ENCODE results near the gene CX3CR1.

Gene CX3CR1

GRCh38 chr3:39276746-39277145 lies 3.1 kb downstream of the CX3CR1 start:
- no peak overlapping the region for H3K9ac ChIP-seq (ENCODE audit: low read length)
- no peaks in the 10 kb centered on the region for H3K9me3 ChIP-seq (ENCODE audit: low read length)
- no peak overlapping the region for H3K27ac ChIP-seq (ENCODE audit: low read depth, low read length)
- no peak overlapping the region for H3K4me3 ChIP-seq (ENCODE audit: low read depth in 1 of 2, low read length in 2 of 2)
- H3K4me1 ChIP-seq (ENCODE audit: insufficient read depth, low read length), result no peaks in the 10 kb centered on the region
- H3K36me3 ChIP-seq (ENCODE audit: insufficient read depth, low read length), result no peaks in the 10 kb centered on the region
- no peaks in the 10 kb centered on the region for H3K27me3 ChIP-seq (ENCODE audit: control insufficient read depth in 1 of 2, insufficient read depth in 2 of 2, low read length in 2 of 2)

- H3K9me3 ChIP-seq (ENCODE audit: low read length), result no peaks in the 10 kb centered on the region
- no peak overlapping the region for H3K9ac ChIP-seq (ENCODE audit: low read length)
- H3K27me3 ChIP-seq (ENCODE audit: control insufficient read depth in 1 of 2, insufficient read depth in 2 of 2, low read length in 2 of 2), result no peaks in the 10 kb centered on the region
- no peak overlapping the region for H3K27ac ChIP-seq (ENCODE audit: low read depth, low read length)
- no peaks in the 10 kb centered on the region for H3K4me1 ChIP-seq (ENCODE audit: insufficient read depth, low read length)
- no peaks in the 10 kb centered on the region for H3K36me3 ChIP-seq (ENCODE audit: insufficient read depth, low read length)
- no peak overlapping the region for H3K4me3 ChIP-seq (ENCODE audit: low read depth in 1 of 2, low read length in 2 of 2)
Measured at GRCh38 chr3:39275963-39276593, 3.8 kb downstream of the CX3CR1 start.

GRCh38 chr3:39275052-39275451 lies 4.8 kb downstream of the CX3CR1 start:
- Histone ChIP-seq H3K27me3 (ENCODE audit: control insufficient read depth in 1 of 2, insufficient read depth in 2 of 2, low read length in 2 of 2) (no peaks in the 10 kb centered on the region), H3K4me1 (ENCODE audit: insufficient read depth, low read length) (no peaks in the 10 kb centered on the region), H3K36me3 (ENCODE audit: insufficient read depth, low read length) (no peaks in the 10 kb centered on the region), H3K27ac (ENCODE audit: low read depth, low read length) (no peak overlapping the region), H3K9ac (ENCODE audit: low read length) (no peak overlapping the region), H3K9me3 (ENCODE audit: low read length) (no peaks in the 10 kb centered on the region), H3K4me3 (ENCODE audit: low read depth in 1 of 2, low read length in 2 of 2) (no peak overlapping the region)

GRCh38 chr3:39273119-39273518 lies 6.7 kb downstream of the CX3CR1 start:
- H3K4me1 ChIP-seq (ENCODE audit: insufficient read depth, low read length), result no peaks in the 10 kb centered on the region
- no peaks in the 10 kb centered on the region for H3K9me3 ChIP-seq (ENCODE audit: low read length)
- no peak overlapping the region for H3K9ac ChIP-seq (ENCODE audit: low read length)
- H3K27ac ChIP-seq (ENCODE audit: low read depth, low read length), result no peak overlapping the region
- H3K27me3 ChIP-seq (ENCODE audit: control insufficient read depth in 1 of 2, insufficient read depth in 2 of 2, low read length in 2 of 2), result no peaks in the 10 kb centered on the region
- H3K36me3 ChIP-seq (ENCODE audit: insufficient read depth, low read length), result no peaks in the 10 kb centered on the region
- H3K4me3 ChIP-seq (ENCODE audit: low read depth in 1 of 2, low read length in 2 of 2), result no peak overlapping the region

GRCh38 chr3:39272191-39272590 lies 7.6 kb downstream of the CX3CR1 start:
- H3K27me3 ChIP-seq (ENCODE audit: control insufficient read depth in 1 of 2, insufficient read depth in 2 of 2, low read length in 2 of 2), result no peaks in the 10 kb centered on the region
- no peak overlapping the region for H3K4me3 ChIP-seq (ENCODE audit: low read depth in 1 of 2, low read length in 2 of 2)
- no peak overlapping the region for H3K9ac ChIP-seq (ENCODE audit: low read length)
- H3K36me3 ChIP-seq (ENCODE audit: insufficient read depth, low read length), result no peaks in the 10 kb centered on the region
- no peaks in the 10 kb centered on the region for H3K4me1 ChIP-seq (ENCODE audit: insufficient read depth, low read length)
- H3K9me3 ChIP-seq (ENCODE audit: low read length), result no peaks in the 10 kb centered on the region
- H3K27ac ChIP-seq (ENCODE audit: low read depth, low read length), result no peak overlapping the region

DNA sequence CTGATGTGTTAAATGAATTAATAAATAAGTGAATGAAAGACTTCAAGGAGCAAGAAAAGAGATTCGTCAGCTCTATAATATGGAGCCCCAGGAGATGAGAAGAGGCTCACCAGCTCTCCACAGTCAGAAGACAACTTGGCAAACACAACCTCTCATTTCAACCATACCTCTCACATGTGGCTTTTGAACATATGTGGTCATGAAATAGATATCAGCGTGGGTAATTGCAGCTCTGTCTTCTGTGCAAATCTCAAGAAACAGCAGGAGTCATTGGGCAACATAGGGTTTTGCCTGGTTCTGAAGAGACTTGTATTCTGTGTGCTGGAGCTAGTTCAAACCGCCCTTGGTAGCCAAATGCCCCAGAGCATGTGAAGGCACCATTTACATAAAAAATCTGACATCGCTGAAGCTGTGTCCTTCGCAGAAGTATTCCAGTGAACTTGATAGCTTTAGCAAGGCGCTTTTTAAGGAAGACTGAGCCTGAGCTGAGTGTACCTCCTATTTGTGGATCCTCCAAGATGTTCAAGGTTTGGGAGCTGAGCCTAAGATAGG lies 8.4 kb downstream of the CX3CR1 start:
- Histone ChIP-seq H3K9me3 (ENCODE audit: low read length) (no peaks in the 10 kb centered on the region), H3K27me3 (ENCODE audit: control insufficient read depth in 1 of 2, insufficient read depth in 2 of 2, low read length in 2 of 2) (no peaks in the 10 kb centered on the region), H3K36me3 (ENCODE audit: insufficient read depth, low read length) (no peaks in the 10 kb centered on the region), H3K27ac (ENCODE audit: low read depth, low read length) (no peak overlapping the region), H3K9ac (ENCODE audit: low read length) (no peak overlapping the region), H3K4me1 (ENCODE audit: insufficient read depth, low read length) (no peaks in the 10 kb centered on the region), H3K4me3 (ENCODE audit: low read depth in 1 of 2, low read length in 2 of 2) (no peak overlapping the region)

- Histone ChIP-seq H3K9me3 (ENCODE audit: low read length) (no peaks in the 10 kb centered on the region), H3K4me1 (ENCODE audit: insufficient read depth, low read length) (no peaks in the 10 kb centered on the region), H3K9ac (ENCODE audit: low read length) (no peak overlapping the region), H3K27ac (ENCODE audit: low read depth, low read length) (no peak overlapping the region), H3K27me3 (ENCODE audit: control insufficient read depth in 1 of 2, insufficient read depth in 2 of 2, low read length in 2 of 2) (no peaks in the 10 kb centered on the region), H3K4me3 (ENCODE audit: low read depth in 1 of 2, low read length in 2 of 2) (no peak overlapping the region), H3K36me3 (ENCODE audit: insufficient read depth, low read length) (no peaks in the 10 kb centered on the region)
Measured at GRCh38 chr3:39269528-39269927, 10.3 kb downstream of the CX3CR1 start.

GRCh38 chr3:39268549-39268900 lies 11.3 kb downstream of the CX3CR1 start:
- H3K4me1 ChIP-seq (ENCODE audit: insufficient read depth, low read length), result no peaks in the 10 kb centered on the region
- H3K9me3 ChIP-seq (ENCODE audit: low read length), result no peaks in the 10 kb centered on the region
- no peak overlapping the region for H3K27ac ChIP-seq (ENCODE audit: low read depth, low read length)
- no peaks in the 10 kb centered on the region for H3K27me3 ChIP-seq (ENCODE audit: control insufficient read depth in 1 of 2, insufficient read depth in 2 of 2, low read length in 2 of 2)
- no peaks in the 10 kb centered on the region for H3K36me3 ChIP-seq (ENCODE audit: insufficient read depth, low read length)
- H3K9ac ChIP-seq (ENCODE audit: low read length), result no peak overlapping the region
- no peak overlapping the region for H3K4me3 ChIP-seq (ENCODE audit: low read depth in 1 of 2, low read length in 2 of 2)

DNA sequence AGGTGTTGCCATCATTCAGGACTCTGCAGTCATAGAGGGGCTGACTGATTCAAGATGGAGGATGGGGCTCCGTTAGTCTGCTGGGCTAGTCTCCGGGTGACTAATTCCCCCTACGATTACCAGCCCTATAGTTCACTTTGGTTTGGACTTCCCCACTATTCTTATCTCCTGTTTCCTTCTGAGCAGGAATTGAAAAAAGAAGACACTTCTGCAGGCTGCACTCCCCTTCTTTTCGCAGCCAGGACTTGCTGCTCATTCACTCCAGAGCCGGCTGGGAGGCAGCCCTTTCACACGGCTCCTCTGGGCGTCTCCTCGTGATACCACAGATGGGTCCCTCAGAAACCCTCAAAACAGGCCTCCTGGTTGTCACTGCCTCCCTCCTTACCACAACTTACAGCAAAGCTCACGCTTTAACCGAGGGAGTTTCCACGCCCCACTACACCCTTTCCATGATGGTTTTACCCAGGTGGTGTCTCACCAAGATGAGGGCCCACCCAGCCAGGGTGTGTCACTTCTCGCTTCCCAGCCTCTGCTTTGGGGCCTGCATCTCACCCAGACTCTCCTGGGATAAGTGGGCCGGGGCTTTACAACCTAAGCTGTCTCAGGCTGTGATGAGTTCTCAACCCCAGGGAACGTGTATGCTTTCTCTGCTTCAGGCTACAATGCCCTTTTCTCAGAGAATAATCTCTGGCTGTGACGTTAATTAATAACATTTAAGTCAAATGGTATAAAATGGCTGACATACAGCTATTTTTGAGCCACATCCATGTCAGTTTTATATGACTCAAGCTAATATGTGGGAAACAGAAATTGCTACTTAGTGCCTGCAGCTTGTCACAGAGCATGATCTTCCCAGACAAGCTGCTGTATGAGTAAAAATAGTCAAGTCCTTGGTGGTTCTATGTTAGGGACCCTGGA lies 11.9 kb downstream of the CX3CR1 start:
- Histone ChIP-seq H3K9me3 (ENCODE audit: low read length) (no peaks in the 10 kb centered on the region), H3K4me3 (ENCODE audit: low read depth in 1 of 2, low read length in 2 of 2) (no peak overlapping the region), H3K36me3 (ENCODE audit: insufficient read depth, low read length) (no peaks in the 10 kb centered on the region), H3K27ac (ENCODE audit: low read depth, low read length) (no peak overlapping the region), H3K9ac (ENCODE audit: low read length) (no peak overlapping the region), H3K27me3 (ENCODE audit: control insufficient read depth in 1 of 2, insufficient read depth in 2 of 2, low read length in 2 of 2) (no peaks in the 10 kb centered on the region), H3K4me1 (ENCODE audit: insufficient read depth, low read length) (no peaks in the 10 kb centered on the region)

DNA sequence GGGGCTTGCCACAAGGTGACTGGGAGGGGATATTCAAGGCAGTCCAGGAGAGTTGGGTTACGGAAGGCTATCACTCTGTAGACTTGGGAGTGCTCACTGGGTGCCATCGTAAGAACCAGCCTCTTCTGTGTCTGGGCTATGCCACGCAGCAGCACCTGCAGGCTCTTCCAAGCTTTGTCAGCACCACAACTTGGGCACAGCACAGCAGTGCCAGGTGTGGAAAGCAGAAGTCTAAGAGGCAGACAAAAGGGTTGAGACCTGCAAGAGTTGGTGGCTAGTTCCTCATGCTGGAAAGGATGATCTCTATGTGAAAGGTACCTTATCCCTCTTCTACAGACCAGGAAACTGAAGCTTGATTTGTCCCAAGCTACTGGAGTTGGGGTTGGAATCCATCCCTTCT lies 15.8 kb downstream of the CX3CR1 start:
- H3K36me3 ChIP-seq (ENCODE audit: insufficient read depth, low read length), result no peaks in the 10 kb centered on the region
- no peaks in the 10 kb centered on the region for H3K4me1 ChIP-seq (ENCODE audit: insufficient read depth, low read length)
- no peak overlapping the region for H3K27ac ChIP-seq (ENCODE audit: low read depth, low read length)
- H3K27me3 ChIP-seq (ENCODE audit: control insufficient read depth in 1 of 2, insufficient read depth in 2 of 2, low read length in 2 of 2), result no peaks in the 10 kb centered on the region
- H3K9me3 ChIP-seq (ENCODE audit: low read length), result no peaks in the 10 kb centered on the region
- no peak overlapping the region for H3K4me3 ChIP-seq (ENCODE audit: low read depth in 1 of 2, low read length in 2 of 2)
- H3K9ac ChIP-seq (ENCODE audit: low read length), result no peak overlapping the region

GRCh38 chr3:39263576-39263975 lies 16.3 kb downstream of the CX3CR1 start:
- Histone ChIP-seq H3K27ac (ENCODE audit: low read depth, low read length) (no peak overlapping the region), H3K36me3 (ENCODE audit: insufficient read depth, low read length) (no peaks in the 10 kb centered on the region), H3K27me3 (ENCODE audit: control insufficient read depth in 1 of 2, insufficient read depth in 2 of 2, low read length in 2 of 2) (no peaks in the 10 kb centered on the region), H3K4me1 (ENCODE audit: insufficient read depth, low read length) (no peaks in the 10 kb centered on the region), H3K4me3 (ENCODE audit: low read depth in 1 of 2, low read length in 2 of 2) (no peak overlapping the region), H3K9ac (ENCODE audit: low read length) (no peak overlapping the region), H3K9me3 (ENCODE audit: low read length) (no peaks in the 10 kb centered on the region)

All from muscle layer of colon (tissue), 2 donors.